Prostate gland (tissue), 2 donors: ENCODE measurements around the gene PCDHAC2. TPM values are rescaled to one million over a fixed set of nuclear protein-coding genes. Genes with fewer than 3 reads are reported as not detected.

Experiments
- DNase-seq: peaks from one replicate; pipeline ENCODE4 v3.0.0-alpha.2; 2019; ENCODE audit warnings: low spot score
- H3K27ac ChIP-seq, 2 donors: fragments of 200-600 bp; sonication (generic); 2 replicates each; pipeline ENCODE4 v1.5.1; 2017 to 2019
- H3K27me3 ChIP-seq: fragments of 200-600 bp; sonication (generic); replicated peaks from 2 replicates; pipeline ENCODE4 v1.5.1; 2019; ENCODE audit not compliant: insufficient read depth
- H3K36me3 ChIP-seq, 2 donors: fragments of 200-600 bp; sonication (generic); 1 replicate in 1 of 2; 2 replicates in 1 of 2; pipeline versions ENCODE4 v1.5.1 to v1.8.1; 2017 to 2019
- H3K4me1 ChIP-seq: fragments of 200-600 bp; sonication (generic); replicated peaks from 2 replicates; pipeline ENCODE4 v1.5.1; 2019
- H3K4me3 ChIP-seq, 2 donors: fragments of 200-600 bp; sonication (generic); 2 replicates each; pipeline ENCODE4 v1.5.1; 2017 to 2019
- H3K9me3 ChIP-seq: fragments of 200-600 bp; sonication (generic); 2 replicates; pipeline ENCODE4 v1.5.1; 2017
- CTCF ChIP-seq, 4 experiments: fragments of 200-600 bp in 2 of 4; fragments of 450-650 bp in 2 of 4; sonication (generic) in 2 of 4; IDR thresholded peaks; 1 replicate in 3 of 4; 2 replicates in 1 of 4; pipeline ENCODE4 v1.5.1; 2016 to 2019; ENCODE audit warnings: antibody characterized with exemption in 4 of 4, mild to moderate bottlenecking in 2 of 4, moderate library complexity in 2 of 4
- POLR2A ChIP-seq: fragments of 450-650 bp; IDR thresholded peaks from one replicate; pipeline ENCODE4 v1.6.1; 2016; ENCODE audit warnings: antibody characterized with exemption, mild to moderate bottlenecking
- POLR2AphosphoS5 ChIP-seq: sonication (generic); formaldehyde crosslinking; IDR thresholded peaks from one replicate; pipeline ENCODE4 v1.6.1; 2017; ENCODE audit warnings: antibody characterized with exemption
- WGBS: methylation state at CpG from one replicate; pipeline ENCODE4 v1.1.5; 2018; 5-methylcytosine and 5-hydroxymethylcytosine counted together
- intact Hi-C: fragments of 100-400 bp; cut with DNase I; formaldehyde crosslinking; loops from one replicate; pipeline ENCODE4 v1.14.2; 2022
- small RNA-seq, 2 donors: library from RNA; depleted of rRNA; stranded (forward); fragments of <200 nt; gene quantifications; one replicate each; pipeline ENCODE3, GENCODE V24; 2016
- total RNA-seq, 2 donors: library from RNA; depleted of rRNA; stranded (reverse); fragments of >200 nt; gene quantifications; one replicate each; pipeline ENCODE4 v1.1.0, GENCODE V29; 2016

Gene PCDHAC2
- total RNA-seq, 2 donors from 2014 or later, result 6.8 to 11.6 TPM

DNA sequence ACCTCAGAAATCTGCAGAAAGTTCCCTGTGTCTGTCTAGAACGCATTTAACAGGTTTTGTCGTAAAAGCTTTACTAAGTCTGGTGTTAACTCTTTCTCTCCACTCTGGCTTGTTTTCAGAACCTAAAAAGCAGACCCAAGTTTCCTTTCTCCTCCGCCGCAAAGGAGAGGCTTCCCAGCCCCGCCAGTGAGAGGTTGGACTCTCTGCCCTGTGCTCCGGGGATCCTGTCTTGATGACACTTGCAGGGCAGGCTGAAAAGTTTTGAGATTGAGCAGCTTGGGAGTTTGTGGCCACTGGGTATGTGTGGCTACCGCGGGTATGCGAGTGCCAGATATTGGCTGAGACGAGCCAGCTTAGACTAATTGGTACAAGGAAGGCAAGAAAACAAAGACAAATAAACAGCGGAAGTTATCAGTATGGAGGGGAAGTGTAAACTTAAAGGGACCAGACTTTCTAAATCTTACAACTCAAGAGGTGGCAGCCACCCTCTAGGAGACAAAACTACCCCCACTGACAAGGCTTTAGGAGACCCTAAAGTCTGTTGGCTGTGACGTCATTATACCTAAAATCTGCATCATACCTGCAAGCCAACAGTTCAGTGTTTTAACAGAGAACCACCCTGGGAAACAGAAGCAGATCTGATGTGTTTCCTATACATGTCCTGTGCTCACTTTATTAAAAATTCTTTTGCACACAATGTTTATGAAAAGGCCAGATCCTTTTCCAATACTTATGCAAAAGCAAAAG is 43.9 kb downstream of the PCDHAC2 start:
- 36% methylated on average over 12 of the region's 12 CpGs for WGBS
- intact Hi-C loops, result no loop called here
- no peaks in the 10 kb centered on the region for H3K9me3 ChIP-seq
- no peaks in the 10 kb centered on the region for H3K27me3 ChIP-seq
- H3K4me3 ChIP-seq, result no peak overlapping the region
- TF ChIP-seq POLR2A (no peak), CTCF (IDR thresholded peaks at IDR 0.05) (no peak), POLR2AphosphoS5 (no peak)
- DNase-seq, result no peak
- H3K36me3 ChIP-seq, result no peaks in the 10 kb centered on the region
- no peak overlapping the region for H3K27ac ChIP-seq
- H3K4me1 ChIP-seq, result no peaks in the 10 kb centered on the region

DNA sequence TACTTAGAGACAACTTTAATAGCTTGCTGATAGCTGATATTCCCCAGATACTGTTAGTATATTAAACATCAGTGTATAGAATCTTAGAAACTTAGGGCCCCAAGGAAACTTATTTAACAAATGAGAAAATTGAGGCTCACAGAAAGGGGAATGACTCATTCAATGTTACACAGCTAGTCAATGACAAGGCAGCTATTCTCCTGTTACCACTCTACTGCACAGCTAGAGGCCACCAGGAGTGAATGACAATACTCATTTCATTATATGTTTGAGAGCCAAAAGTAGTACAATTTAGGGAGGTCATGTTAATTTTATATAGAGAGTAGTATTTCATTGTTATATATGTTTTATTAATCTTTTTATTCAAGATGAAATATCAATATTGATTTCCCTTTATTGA is 51.7 kb downstream of the PCDHAC2 start:
- Histone ChIP-seq H3K4me3 (no peak overlapping the region), H3K27me3 (no peaks in the 10 kb centered on the region), H3K27ac (no peak overlapping the region), H3K9me3 (no peaks in the 10 kb centered on the region), H3K36me3 (no peaks in the 10 kb centered on the region), H3K4me1 (no peaks in the 10 kb centered on the region)
- no peak for DNase-seq
- intact Hi-C loops, result no loop called here
- TF ChIP-seq POLR2A, result no peak
- no peak for TF ChIP-seq POLR2AphosphoS5
- TF ChIP-seq CTCF (IDR thresholded peaks at IDR 0.05), result no peak

Small RNA genes within 50 kb of the gene (small RNA-seq; reads per million reads assigned to genes)
- 0 reads per million in 2 donors for gene AC010223.1

Other genes starting within 250 kb of the PCDHAC2 start
- under 1 TPM in 1 of 2 donors, not detected in 1; 0.85 TPM for gene PCDHA1, start 180.3 kb upstream of the PCDHAC2 start, total RNA-seq
- under 1 TPM in 1 of 2 donors, not detected in 1; 0.80 TPM for gene PCDHA2, start 171.6 kb upstream of the PCDHAC2 start, total RNA-seq
- 1 to 10 TPM in 1 of 2 donors, under 1 TPM in 1; 0.09 to 1.0 TPM for gene PCDHA3, start 165.4 kb upstream of the PCDHAC2 start, total RNA-seq
- gene PCDHA4, start 159.4 kb upstream of the PCDHAC2 start, total RNA-seq, result 1 to 10 TPM; 2.3 to 2.4 TPM
- under 1 TPM in 1 of 2 donors, not detected in 1; 0.14 TPM for gene PCDHA5, start 144.9 kb upstream of the PCDHAC2 start, total RNA-seq
- gene PCDHA6, start 138.5 kb upstream of the PCDHAC2 start, total RNA-seq, result 1 to 10 TPM; 1.9 to 2.2 TPM
- gene PCDHA7, start 132.2 kb upstream of the PCDHAC2 start, total RNA-seq, result under 1 TPM; 0.23 to 0.46 TPM
- under 1 TPM; 0.17 to 0.36 TPM for gene PCDHA8, start 125.3 kb upstream of the PCDHAC2 start, total RNA-seq
- under 1 TPM; 0.14 to 0.51 TPM for gene PCDHA9, start 118.1 kb upstream of the PCDHAC2 start, total RNA-seq
- 1 to 10 TPM; 1.0 to 2.2 TPM for gene PCDHA10, start 110.6 kb upstream of the PCDHAC2 start, total RNA-seq
- 1 to 10 TPM in 1 of 2 donors, under 1 TPM in 1; 0.85 to 1.5 TPM for gene PCDHA11, start 97.5 kb upstream of the PCDHAC2 start, total RNA-seq
- gene PCDHA12, start 91.2 kb upstream of the PCDHAC2 start, total RNA-seq, result under 1 TPM; 0.40 to 0.50 TPM
- 1 to 10 TPM; 1.3 to 1.5 TPM for gene PCDHA13, start 84.4 kb upstream of the PCDHAC2 start, total RNA-seq
- gene PCDHAC1, start 40.2 kb upstream of the PCDHAC2 start, total RNA-seq, result 1 to 10 TPM; 1.1 to 3.9 TPM
- not detected for gene PCDHB1, start 84.9 kb downstream of the PCDHAC2 start, total RNA-seq
- 10 to 100 TPM; 12.6 to 23.0 TPM for gene PCDHB2, start 128.1 kb downstream of the PCDHAC2 start, total RNA-seq
- gene PCDHB3, start 134.0 kb downstream of the PCDHAC2 start, total RNA-seq, result 1 to 10 TPM; 2.5 to 6.5 TPM
- gene PCDHB4, start 155.3 kb downstream of the PCDHAC2 start, total RNA-seq, result 1 to 10 TPM; 1.4 to 1.7 TPM
- gene PCDHB5, start 168.7 kb downstream of the PCDHAC2 start, total RNA-seq, result 10 to 100 TPM in 1 of 2 donors, 1 to 10 TPM in 1; 5.3 to 11.3 TPM
- 1 to 10 TPM in 1 of 2 donors, under 1 TPM in 1; 0.87 to 2.6 TPM for gene PCDHB6, start 183.6 kb downstream of the PCDHAC2 start, total RNA-seq
- gene PCDHB7, start 206.2 kb downstream of the PCDHAC2 start, total RNA-seq, result 1 to 10 TPM; 1.2 to 1.9 TPM
- gene PCDHB8, start 211.3 kb downstream of the PCDHAC2 start, total RNA-seq, result 1 to 10 TPM in 1 of 2 donors, under 1 TPM in 1; 0.23 to 2.6 TPM
- 1 to 10 TPM in 1 of 2 donors, under 1 TPM in 1; 0.18 to 4.4 TPM for gene PCDHB16, start 215.9 kb downstream of the PCDHAC2 start, total RNA-seq
- 1 to 10 TPM; 1.0 to 4.2 TPM for gene PCDHB9, start 220.7 kb downstream of the PCDHAC2 start, total RNA-seq
- gene PCDHB10, start 225.9 kb downstream of the PCDHAC2 start, total RNA-seq, result 1 to 10 TPM in 1 of 2 donors, under 1 TPM in 1; 0.96 to 3.5 TPM
- gene PCDHB11, start 233.2 kb downstream of the PCDHAC2 start, total RNA-seq, result 1 to 10 TPM in 1 of 2 donors, under 1 TPM in 1; 0.41 to 2.6 TPM
- 1 to 10 TPM in 1 of 2 donors, under 1 TPM in 1; 0.32 to 4.3 TPM for gene PCDHB12, start 242.2 kb downstream of the PCDHAC2 start, total RNA-seq
- gene PCDHB13, start 247.4 kb downstream of the PCDHAC2 start, total RNA-seq, result 1 to 10 TPM; 4.0 to 6.5 TPM